KMS-11 (cell line): ENCODE data around the gene SAMD9.

Experiments used
- H2AFZ ChIP-seq: fragments of 200-600 bp; sonication (generic); 2 replicates; pipeline ENCODE4 v1.6.1; 2016; ENCODE audit warnings: antibody characterized with exemption, mixed run types, low read depth
- H3K27ac ChIP-seq: fragments of 200-600 bp; sonication (generic); 2 replicates; pipeline ENCODE4 v1.6.1; 2016; ENCODE audit warnings: mild to moderate bottlenecking, mixed run types
- H3K27me3 ChIP-seq: fragments of 200-600 bp; sonication (generic); 2 replicates; pipeline ENCODE4 v1.6.1; 2017; ENCODE audit warnings: mild to moderate bottlenecking, low read depth, mixed run types, moderate library complexity; ENCODE audit not compliant: insufficient read depth
- H3K36me3 ChIP-seq: fragments of 200-600 bp; sonication (generic); 2 replicates; pipeline ENCODE4 v1.6.1; 2017; ENCODE audit warnings: mild to moderate bottlenecking, mixed run types; ENCODE audit not compliant: insufficient read depth
- H3K4me1 ChIP-seq: fragments of 200-600 bp; sonication (generic); 2 replicates; pipeline ENCODE4 v1.6.1; 2016; ENCODE audit warnings: mild to moderate bottlenecking, low read depth, mixed run types; ENCODE audit not compliant: poor library complexity, severe bottlenecking
- H3K4me2 ChIP-seq: fragments of 200-600 bp; sonication (generic); 2 replicates; pipeline ENCODE4 v1.7.0; 2016; ENCODE audit warnings: mild to moderate bottlenecking, mixed run types
- H3K4me3 ChIP-seq: fragments of 200-600 bp; sonication (generic); IDR thresholded peaks from 2 replicates; pipeline ENCODE4 v1.6.1; 2017; ENCODE audit warnings: low read depth, low read length, mixed read lengths; ENCODE audit not compliant: insufficient read depth
- H3K79me2 ChIP-seq: fragments of 200-600 bp; sonication (generic); 2 replicates; pipeline ENCODE4 v1.6.1; 2016; ENCODE audit warnings: low read depth, mixed run types; ENCODE audit not compliant: insufficient read depth
- H3K9ac ChIP-seq: fragments of 200-600 bp; sonication (generic); 2 replicates; pipeline ENCODE4 v1.6.1; 2016; ENCODE audit warnings: mild to moderate bottlenecking, mixed run types
- H4K20me1 ChIP-seq: fragments of 200-600 bp; sonication (generic); 2 replicates; pipeline ENCODE4 v1.6.1; 2016; ENCODE audit warnings: mild to moderate bottlenecking, mixed run types; ENCODE audit not compliant: insufficient read depth
- CTCF ChIP-seq: fragments of 200-600 bp; sonication (generic); conservative IDR thresholded peaks from 2 replicates; pipeline ENCODE4 v1.6.1; 2017; ENCODE audit warnings: low read depth, mild to moderate bottlenecking, antibody characterized with exemption, low read length, moderate library complexity, mixed read lengths

Gene SAMD9

GRCh38 chr7:93117852-93118530, at the start of gene SAMD9:
SAMD9 (minus strand) TSS chr7:93117979; CDS start chr7:93106097, 11,882 bp downstream.
- peaks cover 35% of the 10 kb centered on the region for H3K4me1 ChIP-seq
- H2AFZ ChIP-seq, result peak within 1 kb of the TSS; percentile 58
- no peaks in the 10 kb centered on the region for H3K36me3 ChIP-seq
- peak within 1 kb of the TSS; percentile 40; the same call in 1 of the 2 replicates for H3K27ac ChIP-seq
- no peak for TF ChIP-seq CTCF
- H3K27me3 ChIP-seq, result no peaks in the 10 kb centered on the region
- H4K20me1 ChIP-seq, result no peaks in the 10 kb centered on the region
- no peak within 1 kb of the TSS for H3K4me3 ChIP-seq
- H3K9ac ChIP-seq, result peak within 1 kb of the TSS; percentile 23; the same call in 1 of the 2 replicates
- H3K79me2 ChIP-seq, result peaks cover 12% of the 10 kb centered on the region; the same call in 1 of the 2 replicates
- peak within 1 kb of the TSS; percentile 92 for H3K4me2 ChIP-seq

GRCh38 chr7:93165447-93165846, 47.7 kb upstream of the SAMD9 start:
- H3K27ac ChIP-seq, result peak overlapping the region; percentile 97
- H4K20me1 ChIP-seq, result no peaks in the 10 kb centered on the region
- H2AFZ ChIP-seq, result no peak overlapping the region; the same call in 1 of the 2 replicates
- no peaks in the 10 kb centered on the region for H3K27me3 ChIP-seq
- no peaks in the 10 kb centered on the region for H3K36me3 ChIP-seq
- TF ChIP-seq CTCF, result no peak
- H3K79me2 ChIP-seq, result no peaks in the 10 kb centered on the region
- no peak overlapping the region for H3K4me3 ChIP-seq
- H3K4me2 ChIP-seq, result peak overlapping the region; percentile 81
- peak overlapping the region; percentile 74 for H3K9ac ChIP-seq
- peaks cover 72% of the 10 kb centered on the region for H3K4me1 ChIP-seq

GRCh38 chr7:93164766-93165165, 47.0 kb upstream of the SAMD9 start:
- peak overlapping the region; percentile 1; the same call in 1 of the 2 replicates for H2AFZ ChIP-seq
- no peak overlapping the region for H3K4me3 ChIP-seq
- H3K9ac ChIP-seq, result peak overlapping the region; percentile 74; the same call in 1 of the 2 replicates
- no peaks in the 10 kb centered on the region for H4K20me1 ChIP-seq
- TF ChIP-seq CTCF, result no peak
- peak overlapping the region; percentile 81 for H3K4me2 ChIP-seq
- H3K79me2 ChIP-seq, result no peaks in the 10 kb centered on the region
- H3K4me1 ChIP-seq, result peaks cover 79% of the 10 kb centered on the region
- peak overlapping the region; percentile 97 for H3K27ac ChIP-seq
- no peaks in the 10 kb centered on the region for H3K27me3 ChIP-seq
- no peaks in the 10 kb centered on the region for H3K36me3 ChIP-seq

- Histone ChIP-seq H4K20me1 (no peaks in the 10 kb centered on the region), H3K4me3 (no peak overlapping the region), H2AFZ (peak overlapping the region; percentile 7; the same call in 1 of the 2 replicates), H3K9ac (no peak overlapping the region), H3K27ac (peak overlapping the region; percentile 12; the same call in 1 of the 2 replicates), H3K4me2 (peak overlapping the region; percentile 58; the same call in 1 of the 2 replicates), H3K79me2 (no peaks in the 10 kb centered on the region), H3K36me3 (no peaks in the 10 kb centered on the region), H3K4me1 (peaks cover 92% of the 10 kb centered on the region), H3K27me3 (no peaks in the 10 kb centered on the region)
- TF ChIP-seq CTCF, result no peak
Observed at GRCh38 chr7:93161181-93161762, 43.5 kb upstream of the SAMD9 start.
